Loucy (cell line): ENCODE measurements around the gene NCKIPSD.

Experiments
- CTCF ChIP-seq: fragments of 200-600 bp; sonication (generic); conservative IDR thresholded peaks from 2 replicates; pipeline ENCODE4 v1.5.1; 2014; ENCODE audit warnings: mild to moderate bottlenecking, antibody characterized with exemption, low read length
- EZH2phosphoT487 ChIP-seq: fragments of 200-600 bp; IDR thresholded peaks from 2 replicates; pipeline ENCODE4 v1.6.1; 2018; ENCODE audit warnings: antibody characterized with exemption, mild to moderate bottlenecking, moderate library complexity, borderline replicate concordance

GRCh38 chr3:48685293-48685602 is 467 bp downstream of the NCKIPSD start:
- TF ChIP-seq CTCF (no peak), EZH2phosphoT487 (no peak)
